ENCODE measurements around the gene KLHL30. TPM values are rescaled to one million over a fixed set of nuclear protein-coding genes. Genes with fewer than 3 reads are reported as not detected.

KLHL30 gene
- total RNA-seq, 1 experiment from 2014 or later: 0.64 TPM

- Mint-ChIP-seq H3K4me3 (ENCODE audit: low read depth, unreplicated experiment) (no peak overlapping the region), H3K9me3 (ENCODE audit: low read depth, unreplicated experiment) (no peaks in the 10 kb centered on the region), H3K27ac (ENCODE audit: unreplicated experiment) (no peak overlapping the region), H3K4me1 (ENCODE audit: low read depth, unreplicated experiment) (no peaks in the 10 kb centered on the region), H3K27me3 (ENCODE audit: unreplicated experiment) (peaks cover 35% of the 10 kb centered on the region), H3K36me3 (ENCODE audit: insufficient read depth, unreplicated experiment) (no peaks in the 10 kb centered on the region)
- CTCF ChIA-PET: no interaction called here
- intact Hi-C loops (cut with micrococcal nuclease; ENCODE audit: unreplicated experiment): no loop called here
- BruUV-seq (replicated peaks): no TSS peak
- TF ChIP-seq, protein P1, sequence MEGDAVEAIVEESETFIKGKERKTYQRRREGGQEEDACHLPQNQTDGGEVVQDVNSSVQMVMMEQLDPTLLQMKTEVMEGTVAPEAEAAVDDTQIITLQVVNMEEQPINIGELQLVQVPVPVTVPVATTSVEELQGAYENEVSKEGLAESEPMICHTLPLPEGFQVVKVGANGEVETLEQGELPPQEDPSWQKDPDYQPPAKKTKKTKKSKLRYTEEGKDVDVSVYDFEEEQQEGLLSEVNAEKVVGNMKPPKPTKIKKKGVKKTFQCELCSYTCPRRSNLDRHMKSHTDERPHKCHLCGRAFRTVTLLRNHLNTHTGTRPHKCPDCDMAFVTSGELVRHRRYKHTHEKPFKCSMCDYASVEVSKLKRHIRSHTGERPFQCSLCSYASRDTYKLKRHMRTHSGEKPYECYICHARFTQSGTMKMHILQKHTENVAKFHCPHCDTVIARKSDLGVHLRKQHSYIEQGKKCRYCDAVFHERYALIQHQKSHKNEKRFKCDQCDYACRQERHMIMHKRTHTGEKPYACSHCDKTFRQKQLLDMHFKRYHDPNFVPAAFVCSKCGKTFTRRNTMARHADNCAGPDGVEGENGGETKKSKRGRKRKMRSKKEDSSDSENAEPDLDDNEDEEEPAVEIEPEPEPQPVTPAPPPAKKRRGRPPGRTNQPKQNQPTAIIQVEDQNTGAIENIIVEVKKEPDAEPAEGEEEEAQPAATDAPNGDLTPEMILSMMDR (IDR thresholded peaks at IDR 0.05; ENCODE audit: unreplicated experiment): no peak
- DNase-seq: no peak
These were observed 30.7 kb upstream of the KLHL30 start for GRCh38 chr2:238107525-238108422.

DNA sequence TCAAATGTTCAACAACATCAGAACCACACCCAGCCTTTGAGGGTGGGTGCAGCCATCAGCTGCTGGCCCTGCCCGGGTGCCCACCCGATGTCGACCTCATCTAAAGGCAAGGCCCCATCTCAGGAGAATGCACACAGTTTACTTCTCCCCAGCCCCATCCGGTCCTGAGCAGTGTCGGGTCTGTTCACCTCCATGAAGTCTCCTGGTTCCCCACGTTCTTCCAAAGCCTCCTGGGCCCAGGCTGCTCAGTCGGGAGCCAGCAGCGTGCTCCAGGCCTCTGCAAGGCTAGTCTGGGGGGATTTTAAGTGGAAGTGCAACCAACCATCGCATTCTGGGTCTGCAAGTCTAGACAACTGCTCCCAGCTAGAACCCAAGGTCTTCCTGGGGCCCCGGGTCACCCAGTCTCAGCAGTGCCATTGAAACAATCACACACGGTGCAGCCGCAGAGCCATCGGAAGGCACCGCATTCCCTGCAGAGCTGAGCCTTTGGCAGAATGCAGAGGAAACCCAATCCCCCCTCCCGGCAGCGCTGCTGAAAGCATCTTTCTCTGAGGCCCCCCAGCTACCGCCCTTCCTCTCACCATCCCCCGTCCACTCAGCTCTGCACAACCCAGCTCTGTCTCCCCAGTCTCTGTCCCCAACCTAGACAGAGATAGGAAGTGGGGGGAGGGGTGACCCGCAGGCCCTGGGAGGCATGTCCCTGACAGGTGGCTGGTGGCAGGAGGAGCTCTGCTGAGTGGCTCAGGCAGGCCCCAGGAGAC is 29.9 kb upstream of the KLHL30 start:
- Mint-ChIP-seq H3K27ac (ENCODE audit: unreplicated experiment) (no peak overlapping the region), H3K4me3 (ENCODE audit: low read depth, unreplicated experiment) (no peak overlapping the region), H3K27me3 (ENCODE audit: unreplicated experiment) (peaks cover 39% of the 10 kb centered on the region), H3K4me1 (ENCODE audit: low read depth, unreplicated experiment) (no peaks in the 10 kb centered on the region), H3K9me3 (ENCODE audit: low read depth, unreplicated experiment) (no peaks in the 10 kb centered on the region), H3K36me3 (ENCODE audit: insufficient read depth, unreplicated experiment) (no peaks in the 10 kb centered on the region)
- no peak for DNase-seq
- CTCF ChIA-PET: no interaction called here
- TF ChIP-seq, protein P1 (IDR thresholded peaks at IDR 0.05; ENCODE audit: unreplicated experiment): no peak
- intact Hi-C loops (cut with micrococcal nuclease; ENCODE audit: unreplicated experiment): no loop called here
- BruUV-seq (replicated peaks): no TSS peak

DNA sequence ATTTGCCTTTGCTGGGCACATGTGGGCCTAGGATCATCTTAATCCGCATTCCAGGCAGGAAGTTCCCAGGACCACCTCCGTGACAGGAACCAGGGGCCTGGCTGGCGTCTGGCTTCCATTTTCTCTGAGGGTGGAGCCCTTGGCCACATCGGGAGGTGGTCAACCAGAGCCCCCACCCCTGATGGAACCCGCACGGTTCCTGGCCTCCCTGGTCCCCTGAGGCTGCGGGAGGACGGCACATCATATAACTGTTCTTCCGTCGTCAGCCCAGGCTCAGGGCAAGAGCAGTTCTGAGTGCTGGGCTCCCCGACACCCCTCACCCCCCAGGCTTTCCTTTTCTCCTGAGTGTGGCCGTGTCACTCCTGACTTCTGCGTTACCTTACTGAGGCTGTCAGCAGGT is 24.9 kb upstream of the KLHL30 start:
- intact Hi-C loops (cut with micrococcal nuclease; ENCODE audit: unreplicated experiment): no loop called here
- H3K9me3 Mint-ChIP-seq (ENCODE audit: low read depth, unreplicated experiment): peaks cover 2% of the 10 kb centered on the region
- peaks cover 47% of the 10 kb centered on the region for H3K27me3 Mint-ChIP-seq (ENCODE audit: unreplicated experiment)
- CTCF ChIA-PET: no interaction called here
- H3K4me3 Mint-ChIP-seq (ENCODE audit: low read depth, unreplicated experiment): no peak overlapping the region
- H3K36me3 Mint-ChIP-seq (ENCODE audit: insufficient read depth, unreplicated experiment): no peaks in the 10 kb centered on the region
- TF ChIP-seq, protein P1 (IDR thresholded peaks at IDR 0.05; ENCODE audit: unreplicated experiment): no peak
- H3K27ac Mint-ChIP-seq (ENCODE audit: unreplicated experiment): no peak overlapping the region
- no peaks in the 10 kb centered on the region for H3K4me1 Mint-ChIP-seq (ENCODE audit: low read depth, unreplicated experiment)
- no TSS peak for BruUV-seq (replicated peaks)
- no peak for DNase-seq

DNA sequence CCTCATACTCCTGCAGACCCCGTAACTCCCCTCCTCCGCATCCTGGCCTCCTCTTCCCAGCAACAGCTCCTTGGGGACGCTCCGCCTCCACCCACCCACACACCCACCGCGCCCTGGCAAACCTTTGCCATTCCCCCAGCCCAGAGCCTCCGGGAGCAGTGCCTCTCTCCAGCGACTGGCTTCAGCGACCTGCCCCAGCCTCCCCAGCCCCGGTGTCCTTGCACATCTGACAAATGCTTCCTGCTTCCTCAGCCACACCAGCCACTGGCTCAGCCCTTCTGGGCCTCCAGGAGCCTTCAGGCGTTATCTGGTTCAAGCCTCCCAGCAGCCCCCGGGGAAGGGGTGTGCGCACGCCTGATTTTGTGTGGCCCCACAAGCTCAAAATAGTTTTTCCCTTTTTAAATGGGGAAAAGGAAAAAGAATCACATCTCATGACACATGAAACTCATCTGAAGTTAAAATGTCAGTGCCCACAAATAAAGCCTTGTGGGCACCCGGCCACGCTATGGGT is 24.1 kb upstream of the KLHL30 start:
- BruUV-seq (replicated peaks): no TSS peak
- H3K4me3 Mint-ChIP-seq (ENCODE audit: low read depth, unreplicated experiment): no peak overlapping the region
- H3K36me3 Mint-ChIP-seq (ENCODE audit: insufficient read depth, unreplicated experiment): no peaks in the 10 kb centered on the region
- H3K4me1 Mint-ChIP-seq (ENCODE audit: low read depth, unreplicated experiment): no peaks in the 10 kb centered on the region
- intact Hi-C loops (cut with micrococcal nuclease; ENCODE audit: unreplicated experiment): no loop called here
- peaks cover 2% of the 10 kb centered on the region for H3K9me3 Mint-ChIP-seq (ENCODE audit: low read depth, unreplicated experiment)
- TF ChIP-seq, protein P1 (IDR thresholded peaks at IDR 0.05; ENCODE audit: unreplicated experiment): no peak
- CTCF ChIA-PET: interaction anchor here (0.6 kb wide), 1 partner anchor 17 kb away, joined by 3 read pairs; no protein-coding TSS in a partner anchor
- H3K27me3 Mint-ChIP-seq (ENCODE audit: unreplicated experiment): peaks cover 54% of the 10 kb centered on the region
- no peak for DNase-seq
- no peak overlapping the region for H3K27ac Mint-ChIP-seq (ENCODE audit: unreplicated experiment)
